GM18870 (cell line): ENCODE results near the gene NAT16.
"Not testable (repeated sequence)": the region's sequence is repeated elsewhere in the genome, so short reads cannot be mapped to it uniquely, and the experiment has no call there.

Source experiments
- ATAC-seq: cut with Tn5 transposase; IDR thresholded peaks from one replicate; pipeline ENCODE4 v1.9.1; 2021; ENCODE audit warnings: moderate library complexity; ENCODE audit not compliant: unreplicated experiment

NAT16 gene

GRCh38 chr7:101202603-101202918 lies 22.5 kb upstream of the NAT16 start:
- no peak for ATAC-seq

DNA sequence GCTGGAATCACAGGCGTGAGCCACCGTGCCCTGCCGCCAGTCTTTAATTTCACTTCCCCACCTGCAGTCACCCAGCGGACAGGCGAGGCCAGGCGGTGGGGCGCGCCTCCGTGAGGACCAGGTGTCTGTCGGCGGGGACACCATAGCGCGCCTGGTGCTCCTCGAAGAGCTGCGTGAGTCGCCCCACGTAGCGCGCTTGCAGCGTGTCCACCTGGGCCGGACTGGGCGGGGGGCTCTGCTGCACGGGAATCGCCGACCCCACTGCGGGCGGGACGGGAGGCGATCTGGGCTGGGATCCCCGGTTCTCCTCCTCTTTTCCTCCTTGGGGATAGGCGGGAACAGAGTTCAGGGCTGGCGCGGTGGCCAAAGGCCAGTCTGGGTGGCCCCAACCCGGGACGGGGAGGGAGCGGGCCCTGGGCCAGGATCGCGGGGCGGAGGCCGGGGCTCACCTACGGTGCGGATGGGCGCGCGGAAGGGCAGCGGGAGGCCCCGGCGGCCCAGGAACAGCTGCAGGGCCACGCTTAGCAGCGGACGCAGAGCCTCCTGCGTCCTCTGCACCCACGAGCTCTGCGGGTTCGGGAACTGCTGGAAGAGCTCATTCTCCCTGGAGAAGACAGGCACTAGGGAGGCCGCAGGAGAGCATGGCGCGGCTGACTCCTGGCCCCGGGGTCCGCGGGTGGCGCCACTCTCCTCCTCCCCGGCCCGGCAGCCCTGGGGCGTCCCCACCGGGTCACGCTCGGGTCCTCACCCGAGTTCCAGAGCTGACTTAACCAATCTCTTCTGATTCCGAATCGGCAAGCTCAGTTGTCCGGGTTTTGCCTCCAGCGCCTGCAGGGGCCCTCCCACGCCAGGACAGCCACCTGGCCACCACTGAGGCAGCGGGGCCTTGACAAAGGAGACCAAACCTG lies 21.9 kb upstream of the NAT16 start:
- ATAC-seq: no peak

GRCh38 chr7:101200862-101201599 lies 20.9 kb upstream of the NAT16 start, which contains the start of gene MOGAT3:
Gene MOGAT3, minus strand, starts transcription at chr7:101201036. Its CDS starts 182 bp downstream, at chr7:101200854.
- ATAC-seq: no peak

GRCh38 chr7:101200504-101200861 lies 20.4 kb upstream of the NAT16 start:
- no peak for ATAC-seq

DNA sequence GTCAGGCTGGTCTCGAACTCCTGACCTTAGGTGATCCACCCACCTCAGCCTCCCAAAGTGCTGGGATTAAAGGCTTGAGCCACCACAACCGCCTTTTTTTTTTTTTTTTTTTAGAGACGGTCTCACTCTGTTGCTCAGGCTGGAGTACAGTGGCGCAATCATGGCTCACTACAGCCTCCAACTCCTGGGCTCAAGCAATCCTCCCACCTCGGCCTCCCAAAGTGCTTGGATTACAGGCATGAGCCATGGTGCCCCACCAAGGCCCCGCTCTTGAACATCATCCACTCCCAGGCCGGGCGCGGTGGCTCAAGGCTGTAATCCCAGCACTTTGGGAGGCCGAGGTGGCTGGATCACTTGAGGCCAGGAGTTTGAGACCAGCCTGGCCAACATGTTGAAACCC lies 19.4 kb upstream of the NAT16 start:
- ATAC-seq: not testable (repeated sequence)

GRCh38 chr7:101198476-101198875 lies 18.4 kb upstream of the NAT16 start:
- ATAC-seq: no peak

- no peak for ATAC-seq
Measured at GRCh38 chr7:101197991-101198390, 17.9 kb upstream of the NAT16 start.

DNA sequence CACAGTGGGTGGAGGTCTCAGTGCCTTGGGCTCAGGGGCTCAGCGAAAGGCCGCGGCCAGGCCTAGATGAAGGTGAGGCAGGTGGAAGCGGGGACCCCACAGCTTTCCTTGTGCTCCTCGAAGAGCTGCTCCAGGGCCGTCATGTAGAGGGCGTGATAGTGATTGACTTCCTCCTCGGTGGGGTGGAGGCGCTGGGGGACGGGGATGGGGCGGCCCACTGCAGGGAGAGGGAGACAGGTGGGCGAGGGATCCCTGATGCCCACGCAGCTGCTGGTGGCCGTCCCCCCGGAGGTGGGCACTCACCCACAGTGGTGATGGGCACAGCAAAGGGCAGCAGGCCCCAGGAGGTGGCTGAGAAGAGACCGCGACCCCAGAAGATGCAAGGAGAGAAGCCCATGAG lies 15.8 kb upstream of the NAT16 start:
- no peak for ATAC-seq

DNA sequence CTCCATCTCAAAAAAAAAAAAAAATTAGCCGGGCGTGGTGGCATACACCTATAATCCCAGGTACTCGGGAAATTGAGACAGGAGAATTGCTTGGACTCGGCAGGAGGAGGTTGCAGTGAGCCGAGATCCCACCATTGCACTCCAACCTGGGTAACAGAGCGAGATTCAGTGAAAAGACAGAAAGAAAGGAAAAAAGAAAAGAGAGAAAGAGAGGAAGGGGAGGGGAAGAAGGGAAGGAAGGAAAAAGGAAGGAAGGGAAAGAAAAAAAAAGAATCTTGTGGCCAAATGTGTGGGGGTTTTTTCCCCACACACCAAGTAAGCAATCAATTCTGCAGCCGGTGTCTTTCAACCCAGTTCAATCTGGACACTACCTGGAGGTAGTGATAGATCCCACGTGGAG lies 9.0 kb upstream of the NAT16 start:
- ATAC-seq: no peak

GRCh38 chr7:101186844-101187428 lies 6.8 kb upstream of the NAT16 start:
- ATAC-seq: no peak

GRCh38 chr7:101186194-101186593 lies 6.1 kb upstream of the NAT16 start:
- no peak for ATAC-seq

GRCh38 chr7:101185258-101185839 lies 5.3 kb upstream of the NAT16 start:
- no peak for ATAC-seq

GRCh38 chr7:101179713-101180112 lies 380 bp downstream of the NAT16 start:
- no peak for ATAC-seq

GRCh38 chr7:101179117-101179516 lies 976 bp downstream of the NAT16 start:
- ATAC-seq: no peak

- ATAC-seq: no peak
Measured at GRCh38 chr7:101177644-101178043, 2.4 kb downstream of the NAT16 start.

GRCh38 chr7:101175664-101176063 lies 4.4 kb downstream of the NAT16 start:
- no peak for ATAC-seq

DNA sequence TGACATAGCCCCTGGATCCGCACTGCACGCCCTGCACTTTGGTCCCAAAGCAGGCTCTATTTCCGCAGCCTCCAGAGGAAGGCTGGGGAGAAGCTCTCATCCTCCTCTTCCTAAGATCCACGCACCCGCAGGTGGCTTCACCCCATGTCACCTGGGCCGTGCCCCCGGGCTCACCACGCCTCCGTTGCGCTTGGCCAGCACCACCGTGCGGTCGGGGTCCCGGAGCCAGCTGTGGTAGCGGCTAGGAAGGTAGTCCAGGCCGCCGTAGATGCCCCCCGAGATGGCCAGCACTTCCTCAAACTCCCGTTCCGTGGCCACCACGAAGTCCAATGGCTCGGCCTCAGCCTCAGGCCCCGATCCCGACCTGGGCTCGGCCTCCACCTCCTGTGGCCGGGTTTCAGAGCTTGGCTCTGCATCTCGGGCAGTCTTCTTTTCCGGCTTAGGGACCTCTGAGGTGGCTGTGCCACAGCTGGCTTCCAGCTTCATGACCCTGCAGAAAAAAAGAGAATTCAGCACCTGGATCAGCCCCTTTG lies 5.7 kb downstream of the NAT16 start:
- ATAC-seq: no peak

DNA sequence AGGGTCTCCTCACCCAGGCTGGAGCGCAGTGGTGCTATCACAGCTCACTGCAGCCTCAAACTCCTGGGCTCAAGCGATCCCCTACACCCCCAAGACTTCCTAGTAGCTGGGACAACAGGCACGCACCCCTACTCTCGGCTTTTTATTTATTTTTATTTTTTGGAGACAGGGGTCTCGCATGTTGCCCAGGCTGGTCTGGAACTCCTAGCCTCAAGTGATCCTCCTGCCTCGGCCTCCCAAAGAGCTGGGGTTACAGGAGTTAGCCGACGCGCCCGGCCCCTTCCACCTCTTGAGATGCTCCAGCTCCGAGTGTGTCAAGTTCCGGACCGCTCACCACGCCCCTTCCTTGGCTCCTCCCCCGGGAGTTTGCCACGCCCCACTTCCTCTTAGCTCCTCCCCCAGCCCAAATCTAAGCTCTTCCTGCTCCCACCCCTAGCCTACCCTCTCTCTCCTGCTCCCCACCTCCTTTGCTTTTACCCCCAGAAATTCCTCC lies 6.3 kb downstream of the NAT16 start:
- no peak for ATAC-seq

GRCh38 chr7:101172854-101173751 lies 7.0 kb downstream of the NAT16 start:
- ATAC-seq: no peak
